ENCODE results near the gene TGFBR3. TPM values are rescaled to one million over a fixed set of nuclear protein-coding genes. Genes with fewer than 3 reads are reported as not detected.
A peak's percentile ranks its signal among the peaks of the same experiment; 100 is the strongest.

Gene TGFBR3
- total and polyA plus RNA-seq, 4 experiments from 2014 or later = 34.5 to 47.3 (median 42.3) TPM

DNA sequence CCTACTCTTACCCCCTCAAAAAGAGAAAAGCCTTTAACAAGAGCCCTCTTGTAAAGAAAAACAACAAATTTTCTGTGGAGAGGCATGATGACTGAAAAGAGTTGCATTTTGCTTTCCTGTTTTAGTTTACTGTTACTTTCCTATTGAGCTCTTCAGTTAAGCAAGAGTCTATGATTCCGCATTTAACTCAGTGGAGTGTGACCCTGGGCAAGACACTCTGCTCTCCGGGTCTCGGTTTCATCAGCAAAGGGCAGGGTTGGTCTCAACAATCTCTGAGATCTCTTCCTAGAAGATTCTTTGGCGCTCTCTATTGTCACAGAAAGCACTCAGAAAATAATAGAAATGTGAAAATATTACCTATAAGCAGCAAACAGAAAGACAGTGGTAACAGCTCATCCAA is 175.7 kb downstream of the TGFBR3 start:
- no peak overlapping the region for H3K4me3 ChIP-seq (ENCODE audit: low read length in 2 of 2)
- H3K4me1 ChIP-seq (ENCODE audit: insufficient read depth, low read length) = peaks cover 18% of the 10 kb centered on the region
- H3K9me3 ChIP-seq (ENCODE audit: control insufficient read depth in 1 of 2, low read length in 2 of 2) = no peaks in the 10 kb centered on the region
- H3K27ac ChIP-seq (ENCODE audit: low read depth, low read length) = no peak overlapping the region
- H3K36me3 ChIP-seq (ENCODE audit: insufficient read depth, low read length) = peaks cover 23% of the 10 kb centered on the region
- POLR2A ChIA-PET (ENCODE audit: partially characterized antibody) = no interaction called here
- Mint-ChIP-seq H3K27me3 (no peaks in the 10 kb centered on the region), H3K4me3 (no peak overlapping the region), H3K4me1 (peaks cover 17 to 44% (median 22%) of the 10 kb centered on the region in 4 donors), H3K36me3 (peaks cover 68 to 85% of the 10 kb centered on the region in 2 donors), H3K9me3 (no peaks in the 10 kb centered on the region), H3K27ac (peak overlapping the region in 2 of 7 donors; percentile 37 to 83)
- no peak for DNase-seq
- CTCF ChIA-PET (ENCODE audit: partially characterized antibody) = interaction anchor here (1.5 kb wide), 2 partner anchors 15 to 174 kb away, joined by 3 to 4 read pairs; no protein-coding TSS in a partner anchor
- intact Hi-C loops (cut with micrococcal nuclease) = no loop called here
- H3K27me3 ChIP-seq (ENCODE audit: insufficient read depth, low read length) = no peaks in the 10 kb centered on the region

DNA sequence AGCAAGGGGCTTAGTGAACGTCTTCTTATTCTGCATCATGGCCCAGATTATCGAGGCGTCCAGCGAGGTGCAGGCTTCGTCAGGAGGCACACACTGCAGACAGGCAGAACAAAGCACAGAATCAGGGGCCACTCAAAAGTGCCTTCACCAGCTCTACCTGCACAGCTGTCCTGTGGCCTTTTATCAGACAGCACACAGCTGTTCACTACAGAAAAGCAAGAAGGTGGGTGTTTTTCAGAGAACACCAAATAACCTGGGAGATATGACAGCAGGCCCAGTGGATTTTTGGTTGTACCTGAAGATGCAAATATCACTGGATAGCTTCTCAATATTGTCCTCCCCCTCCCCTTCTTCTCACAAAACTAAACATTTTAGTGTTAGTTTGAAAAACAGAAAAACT is 177.3 kb downstream of the TGFBR3 start:
- H3K4me1 Mint-ChIP-seq = peaks cover 9 to 30% (median 14%) of the 10 kb centered on the region in 4 donors
- DNase-seq = no peak
- no peak overlapping the region for H3K27ac Mint-ChIP-seq
- H3K36me3 Mint-ChIP-seq = peaks cover 70 to 86% of the 10 kb centered on the region in 2 donors
- Histone ChIP-seq H3K4me1 (ENCODE audit: insufficient read depth, low read length) (peaks cover 17% of the 10 kb centered on the region), H3K9me3 (ENCODE audit: control insufficient read depth in 1 of 2, low read length in 2 of 2) (no peaks in the 10 kb centered on the region), H3K4me3 (ENCODE audit: low read length in 2 of 2) (no peak overlapping the region), H3K27me3 (ENCODE audit: insufficient read depth, low read length) (no peaks in the 10 kb centered on the region), H3K36me3 (ENCODE audit: insufficient read depth, low read length) (peaks cover 25% of the 10 kb centered on the region), H3K27ac (ENCODE audit: low read depth, low read length) (no peak overlapping the region)
- CTCF ChIA-PET (ENCODE audit: partially characterized antibody) = interaction anchor here (1.0 to 1.8 kb wide), 3 partner anchors 12 to 219 kb away, joined by 3 to 4 read pairs (median 4); no protein-coding TSS in a partner anchor
- intact Hi-C loops (cut with micrococcal nuclease) = no loop called here
- H3K9me3 Mint-ChIP-seq = no peaks in the 10 kb centered on the region
- H3K4me3 Mint-ChIP-seq = no peak overlapping the region
- POLR2A ChIA-PET (ENCODE audit: partially characterized antibody) = no interaction called here
- no peaks in the 10 kb centered on the region for H3K27me3 Mint-ChIP-seq

DNA sequence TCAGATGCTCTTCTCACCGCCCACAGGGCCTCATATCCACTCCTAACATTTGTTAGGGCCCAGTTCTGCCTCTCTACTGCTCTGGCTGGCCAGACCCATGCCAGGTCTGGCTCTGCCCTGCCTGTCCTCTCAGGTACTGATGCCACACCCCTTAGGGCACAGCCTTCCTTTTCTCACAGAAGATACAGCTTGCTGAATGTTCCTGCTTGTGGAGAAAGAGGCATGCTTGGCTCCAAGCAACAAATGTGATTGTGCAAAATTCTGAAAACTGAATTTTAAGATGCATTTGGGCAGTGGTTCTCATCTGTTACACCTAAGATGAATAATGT is 178.1 kb downstream of the TGFBR3 start:
- H3K4me3 ChIP-seq (ENCODE audit: low read length in 2 of 2) = no peak overlapping the region
- no peaks in the 10 kb centered on the region for H3K9me3 ChIP-seq (ENCODE audit: control insufficient read depth in 1 of 2, low read length in 2 of 2)
- intact Hi-C loops (cut with micrococcal nuclease) = no loop called here
- Mint-ChIP-seq H3K27me3 (no peaks in the 10 kb centered on the region), H3K4me1 (peaks cover 3 to 21% (median 7%) of the 10 kb centered on the region in 4 donors), H3K36me3 (peaks cover 70 to 83% of the 10 kb centered on the region in 2 donors), H3K4me3 (no peak overlapping the region), H3K9me3 (no peaks in the 10 kb centered on the region), H3K27ac (peak overlapping the region in 2 of 7 donors; percentile 36 to 44)
- POLR2A ChIA-PET (ENCODE audit: partially characterized antibody) = no interaction called here
- no peak overlapping the region for H3K27ac ChIP-seq (ENCODE audit: low read depth, low read length)
- H3K27me3 ChIP-seq (ENCODE audit: insufficient read depth, low read length) = no peaks in the 10 kb centered on the region
- CTCF ChIA-PET (ENCODE audit: partially characterized antibody) = interaction anchor here (1.8 kb wide), 1 partner anchor 220 kb away, joined by 4 read pairs; no protein-coding TSS in a partner anchor
- H3K4me1 ChIP-seq (ENCODE audit: insufficient read depth, low read length) = peaks cover 8% of the 10 kb centered on the region
- DNase-seq = no peak
- H3K36me3 ChIP-seq (ENCODE audit: insufficient read depth, low read length) = peaks cover 25% of the 10 kb centered on the region

DNA sequence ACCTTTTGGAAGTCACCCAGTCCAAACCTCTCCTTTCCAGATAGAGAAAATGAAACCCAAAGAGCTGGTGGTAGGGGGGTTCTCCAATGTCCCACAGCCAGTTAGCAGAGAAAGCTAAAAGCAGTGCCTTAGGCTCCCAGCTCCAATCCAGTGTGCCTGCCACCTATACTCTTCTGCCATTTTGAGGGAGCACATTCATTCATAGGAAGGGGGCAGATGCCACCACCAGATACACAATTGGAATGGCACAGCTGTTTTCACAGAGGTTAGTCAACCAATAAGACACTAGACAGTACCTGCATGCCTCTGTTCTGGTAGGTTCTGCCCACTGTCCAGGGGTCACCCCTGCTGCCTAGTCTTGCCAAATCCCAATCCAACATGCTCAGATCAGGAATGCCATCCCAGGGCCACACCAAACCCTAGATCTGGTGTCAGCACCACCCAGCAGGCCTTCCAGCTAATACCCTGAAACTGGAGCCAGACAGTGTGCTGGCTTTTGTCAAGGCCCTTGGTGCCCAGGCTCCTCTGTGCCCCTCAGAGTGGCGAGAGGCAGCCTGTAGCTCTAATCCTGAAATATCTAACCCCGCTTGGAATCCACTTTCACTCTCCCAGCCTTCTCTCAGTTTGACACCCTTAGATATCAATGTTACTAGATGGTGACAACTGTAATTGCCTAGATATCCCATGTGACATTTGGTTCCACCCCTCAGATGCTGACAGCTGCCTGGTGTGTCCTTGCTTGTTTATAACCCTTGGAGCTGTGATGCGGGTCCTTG is 178.6 kb downstream of the TGFBR3 start:
- no peak overlapping the region for H3K4me3 ChIP-seq (ENCODE audit: low read length in 2 of 2)
- Mint-ChIP-seq H3K27me3 (no peaks in the 10 kb centered on the region), H3K27ac (peak overlapping the region in 3 of 7 donors; percentile 24 to 62 (median 29)), H3K4me3 (no peak overlapping the region), H3K36me3 (peaks cover 65 to 79% of the 10 kb centered on the region in 2 donors), H3K9me3 (no peaks in the 10 kb centered on the region), H3K4me1 (peaks cover 0 to 16% (median 2%) of the 10 kb centered on the region in 4 donors)
- intact Hi-C loops (cut with micrococcal nuclease) = no loop called here
- H3K27me3 ChIP-seq (ENCODE audit: insufficient read depth, low read length) = no peaks in the 10 kb centered on the region
- DNase-seq = no peak
- H3K36me3 ChIP-seq (ENCODE audit: insufficient read depth, low read length) = peaks cover 24% of the 10 kb centered on the region
- CTCF ChIA-PET (ENCODE audit: partially characterized antibody) = interaction anchor here (1.1 kb wide), 1 partner anchor 17 kb away, joined by 3 read pairs; no protein-coding TSS in a partner anchor
- peaks cover 3% of the 10 kb centered on the region for H3K4me1 ChIP-seq (ENCODE audit: insufficient read depth, low read length)
- POLR2A ChIA-PET (ENCODE audit: partially characterized antibody) = no interaction called here
- H3K27ac ChIP-seq (ENCODE audit: low read depth, low read length) = no peak overlapping the region
- no peaks in the 10 kb centered on the region for H3K9me3 ChIP-seq (ENCODE audit: control insufficient read depth in 1 of 2, low read length in 2 of 2)

DNA sequence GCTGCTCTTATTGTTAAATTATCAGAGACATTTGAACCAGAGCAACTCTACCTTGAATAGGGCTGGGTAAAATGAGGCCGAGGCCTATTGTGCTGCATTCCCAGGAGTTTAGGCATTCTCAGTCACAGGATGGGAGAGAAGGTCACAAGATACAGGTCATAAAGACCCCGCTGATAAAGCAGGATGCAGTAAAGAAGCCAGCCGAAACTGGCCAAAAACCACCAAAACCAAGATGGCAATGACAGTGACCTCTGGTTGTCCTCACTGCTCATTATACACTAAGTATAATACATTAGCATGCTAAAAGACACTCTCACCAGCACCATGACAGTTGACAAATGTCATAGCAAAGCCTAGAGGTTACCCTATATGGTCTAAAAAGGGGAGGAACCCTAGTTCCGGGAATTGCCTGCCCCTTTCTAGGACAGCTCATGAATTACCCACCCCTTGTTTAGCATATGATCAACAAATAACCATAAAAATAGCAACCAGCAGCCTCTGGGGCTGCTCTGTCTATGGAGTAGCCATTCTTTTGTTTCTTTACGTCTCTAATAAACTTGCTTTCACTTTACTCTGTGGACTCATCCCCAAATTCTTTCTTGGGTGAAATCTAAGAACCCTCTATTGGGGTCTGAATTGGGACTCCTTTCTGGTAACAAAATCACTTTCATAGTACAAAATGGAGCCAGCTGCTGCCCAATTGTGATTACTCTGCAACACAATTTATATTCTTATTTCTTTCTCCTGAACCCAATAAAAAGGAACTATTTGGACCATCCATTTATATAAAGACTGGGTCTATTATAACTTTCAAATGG is 179.6 kb downstream of the TGFBR3 start:
- H3K27me3 ChIP-seq (ENCODE audit: insufficient read depth, low read length) = no peaks in the 10 kb centered on the region
- intact Hi-C loops (cut with micrococcal nuclease) = no loop called here
- no peaks in the 10 kb centered on the region for H3K9me3 Mint-ChIP-seq
- H3K9me3 ChIP-seq (ENCODE audit: control insufficient read depth in 1 of 2, low read length in 2 of 2) = no peaks in the 10 kb centered on the region
- H3K4me1 Mint-ChIP-seq = peaks cover 1 to 14% (median 6%) of the 10 kb centered on the region in 4 donors
- H3K27ac Mint-ChIP-seq = no peak overlapping the region
- peaks cover 62 to 78% of the 10 kb centered on the region in 2 donors for H3K36me3 Mint-ChIP-seq
- no peak for DNase-seq
- no peak overlapping the region for H3K4me3 ChIP-seq (ENCODE audit: low read length in 2 of 2)
- ChIA-PET CTCF (ENCODE audit: partially characterized antibody) (interaction anchor here (1.1 kb wide), 1 partner anchor 17 kb away, joined by 3 read pairs; no protein-coding TSS in a partner anchor), POLR2A (ENCODE audit: partially characterized antibody) (no interaction called here)
- no peak overlapping the region for H3K27ac ChIP-seq (ENCODE audit: low read depth, low read length)
- H3K36me3 ChIP-seq (ENCODE audit: insufficient read depth, low read length) = peaks cover 17% of the 10 kb centered on the region
- H3K4me3 Mint-ChIP-seq = no peak overlapping the region
- no peaks in the 10 kb centered on the region for H3K4me1 ChIP-seq (ENCODE audit: insufficient read depth, low read length)
- H3K27me3 Mint-ChIP-seq = no peaks in the 10 kb centered on the region

DNA sequence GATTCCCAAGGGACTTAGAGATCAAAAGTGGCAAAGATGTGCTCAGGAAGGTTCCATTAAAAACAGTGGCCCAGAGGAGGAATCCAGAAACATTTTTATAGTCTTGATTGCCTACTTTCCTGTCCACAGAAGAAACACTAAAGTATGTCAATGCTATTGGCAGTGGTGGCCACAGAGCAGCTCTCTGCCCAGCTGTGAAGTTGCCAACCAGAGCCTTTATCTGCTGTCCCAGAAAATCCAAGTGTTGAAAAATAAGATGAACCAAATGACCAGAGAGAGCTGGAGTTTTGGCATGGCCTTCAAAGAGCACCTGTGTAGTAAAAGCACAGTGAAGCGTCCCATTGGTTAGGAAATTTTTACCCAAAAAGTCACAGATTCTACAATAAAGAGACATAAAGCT is 181.2 kb downstream of the TGFBR3 start:
- CTCF ChIA-PET (ENCODE audit: partially characterized antibody) = interaction anchor here (1.0 kb wide), 1 partner anchor 193 kb away, joined by 3 read pairs; no protein-coding TSS in a partner anchor

DNA sequence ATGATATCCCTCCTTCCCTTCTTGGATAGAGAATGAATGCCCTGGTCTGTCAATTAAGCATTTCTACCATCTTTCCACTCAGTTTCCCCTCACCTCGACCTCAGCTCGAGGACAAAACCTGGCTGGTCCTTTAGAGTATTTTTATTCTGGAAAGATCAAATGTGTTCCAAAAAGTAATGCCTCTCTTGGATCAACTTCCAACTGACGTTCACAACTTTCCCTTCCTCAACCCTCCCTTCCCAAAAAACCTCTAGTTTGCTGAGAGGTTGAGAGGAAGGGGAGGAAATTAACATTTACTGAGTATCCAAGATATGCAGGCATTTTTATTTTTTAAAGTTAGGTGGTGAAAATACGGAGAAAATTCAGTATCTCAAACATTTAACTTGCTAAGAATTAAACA is 182.9 kb downstream of the TGFBR3 start:
- Histone ChIP-seq H3K4me3 (ENCODE audit: low read length in 2 of 2) (no peak overlapping the region), H3K4me1 (ENCODE audit: insufficient read depth, low read length) (peaks cover 6% of the 10 kb centered on the region), H3K36me3 (ENCODE audit: insufficient read depth, low read length) (peaks cover 8% of the 10 kb centered on the region), H3K9me3 (ENCODE audit: control insufficient read depth in 1 of 2, low read length in 2 of 2) (no peaks in the 10 kb centered on the region), H3K27ac (ENCODE audit: low read depth, low read length) (no peak overlapping the region), H3K27me3 (ENCODE audit: insufficient read depth, low read length) (no peaks in the 10 kb centered on the region)
- DNase-seq = no peak
- ChIA-PET POLR2A (ENCODE audit: partially characterized antibody) (no interaction called here), CTCF (ENCODE audit: partially characterized antibody) (no interaction called here)
- peak overlapping the region in 1 of 7 donors; percentile 69 for H3K27ac Mint-ChIP-seq
- H3K4me1 Mint-ChIP-seq = peaks cover 10 to 35% (median 23%) of the 10 kb centered on the region in 4 donors
- peaks cover 47 to 64% of the 10 kb centered on the region in 2 donors for H3K36me3 Mint-ChIP-seq
- H3K4me3 Mint-ChIP-seq = no peak overlapping the region
- intact Hi-C loops (cut with micrococcal nuclease) = no loop called here
- H3K27me3 Mint-ChIP-seq = no peaks in the 10 kb centered on the region
- H3K9me3 Mint-ChIP-seq = peaks cover 0 to 2% (median 0%) of the 10 kb centered on the region in 8 donors

More for the DNA sequence above, 181.2 kb downstream of the TGFBR3 start:
- POLR2A ChIA-PET (ENCODE audit: partially characterized antibody) = no interaction called here
- Mint-ChIP-seq H3K36me3 (peaks cover 56 to 72% of the 10 kb centered on the region in 2 donors), H3K9me3 (no peaks in the 10 kb centered on the region), H3K4me1 (peaks cover 1 to 22% (median 11%) of the 10 kb centered on the region in 4 donors), H3K27me3 (no peaks in the 10 kb centered on the region), H3K4me3 (no peak overlapping the region), H3K27ac (no peak overlapping the region)
- no peak overlapping the region for H3K4me3 ChIP-seq (ENCODE audit: low read length in 2 of 2)
- no peaks in the 10 kb centered on the region for H3K4me1 ChIP-seq (ENCODE audit: insufficient read depth, low read length)
- H3K27me3 ChIP-seq (ENCODE audit: insufficient read depth, low read length) = no peaks in the 10 kb centered on the region
- no peak for DNase-seq
- no peak overlapping the region for H3K27ac ChIP-seq (ENCODE audit: low read depth, low read length)
- intact Hi-C loops (cut with micrococcal nuclease) = no loop called here
- H3K36me3 ChIP-seq (ENCODE audit: insufficient read depth, low read length) = peaks cover 17% of the 10 kb centered on the region
- H3K9me3 ChIP-seq (ENCODE audit: control insufficient read depth in 1 of 2, low read length in 2 of 2) = no peaks in the 10 kb centered on the region
